GM18517 (cell line): ENCODE data around the gene NPY2R.

ENCODE experiments used
- ATAC-seq: cut with Tn5 transposase; IDR thresholded peaks from one replicate; pipeline ENCODE4 v1.9.1; 2021; ENCODE audit warnings: mild to moderate bottlenecking, moderate library complexity; ENCODE audit not compliant: unreplicated experiment

Gene NPY2R, protein sequence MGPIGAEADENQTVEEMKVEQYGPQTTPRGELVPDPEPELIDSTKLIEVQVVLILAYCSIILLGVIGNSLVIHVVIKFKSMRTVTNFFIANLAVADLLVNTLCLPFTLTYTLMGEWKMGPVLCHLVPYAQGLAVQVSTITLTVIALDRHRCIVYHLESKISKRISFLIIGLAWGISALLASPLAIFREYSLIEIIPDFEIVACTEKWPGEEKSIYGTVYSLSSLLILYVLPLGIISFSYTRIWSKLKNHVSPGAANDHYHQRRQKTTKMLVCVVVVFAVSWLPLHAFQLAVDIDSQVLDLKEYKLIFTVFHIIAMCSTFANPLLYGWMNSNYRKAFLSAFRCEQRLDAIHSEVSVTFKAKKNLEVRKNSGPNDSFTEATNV

DNA sequence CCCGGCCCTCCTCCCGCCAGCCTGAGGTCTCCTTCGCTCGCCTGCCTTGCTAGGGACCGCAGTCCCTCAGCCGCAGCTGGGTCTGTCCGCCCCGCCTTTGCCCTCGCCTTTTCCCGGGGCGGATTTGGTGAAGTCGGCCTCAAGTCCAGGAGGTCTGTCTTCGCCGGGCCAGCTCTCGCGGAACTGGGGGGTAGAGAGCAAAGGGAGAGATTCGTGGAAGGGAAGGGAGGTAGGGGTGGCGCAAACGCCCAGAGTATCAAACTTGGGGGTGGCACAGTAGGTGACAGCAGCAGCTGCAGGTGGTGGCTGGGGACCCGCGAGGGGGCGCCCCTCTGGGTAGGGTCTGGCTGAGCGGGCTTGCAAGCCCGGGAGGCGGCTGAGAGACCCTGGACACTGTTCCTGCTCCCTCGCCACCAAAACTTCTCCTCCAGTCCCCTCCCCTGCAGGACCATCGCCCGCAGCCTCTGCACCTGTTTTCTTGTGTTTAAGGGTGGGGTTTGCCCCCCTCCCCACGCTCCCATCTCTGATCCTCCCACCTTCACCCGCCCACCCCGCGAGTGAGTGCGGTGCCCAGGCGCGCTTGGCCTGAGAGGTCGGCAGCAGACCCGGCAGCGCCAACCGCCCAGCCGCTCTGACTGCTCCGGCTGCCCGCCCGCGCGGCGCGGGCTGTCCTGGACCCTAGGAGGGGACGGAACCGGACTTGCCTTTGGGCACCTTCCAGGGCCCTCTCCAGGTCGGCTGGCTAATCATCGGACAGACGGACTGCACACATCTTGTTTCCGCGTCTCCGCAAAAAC is at the start of gene NPY2R:
Gene NPY2R, plus strand, starts transcription at position 379 of the 797 bp plus-strand sequence. CDS start 5,304 bp downstream, outside the sequence.
- ATAC-seq, result no peak

DNA sequence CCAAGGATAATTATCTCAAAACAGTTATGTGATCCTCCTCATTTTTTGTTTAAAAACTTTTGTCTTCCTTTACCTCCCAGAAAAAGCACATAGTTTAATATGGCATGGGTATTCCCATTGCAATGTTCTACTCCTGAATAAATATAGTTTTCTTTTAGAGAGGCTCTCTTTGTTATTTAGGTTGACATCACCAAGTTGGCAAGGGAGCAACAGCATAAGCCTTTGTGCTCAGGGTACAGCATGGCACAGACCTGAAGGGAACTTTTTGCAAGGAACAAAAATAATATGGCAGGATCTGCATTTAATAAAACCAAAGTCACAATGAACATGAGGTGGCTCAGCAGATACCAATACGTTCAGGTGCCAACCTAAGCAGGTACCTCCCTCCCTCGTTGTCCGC is 47.1 kb upstream of the NPY2R start:
- ATAC-seq, result no peak

DNA sequence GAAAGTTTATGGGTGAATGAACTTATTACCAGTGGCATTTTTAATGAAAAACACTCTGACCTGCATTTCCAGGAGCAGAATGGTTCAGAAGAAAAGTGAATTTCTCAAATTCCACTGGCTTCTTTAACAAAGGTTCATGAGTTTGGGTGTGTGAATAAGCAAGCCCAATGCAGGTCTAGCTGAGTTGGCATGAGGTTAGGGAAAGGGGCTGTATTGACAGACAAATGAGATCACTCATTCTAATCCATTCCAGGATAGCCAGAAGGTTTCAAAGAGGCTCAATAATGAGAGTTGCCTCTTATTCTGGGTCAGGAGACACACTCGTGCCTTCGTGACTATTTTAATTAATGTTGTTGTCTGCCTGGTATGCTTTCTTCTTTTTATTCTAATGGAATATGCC is 43.7 kb upstream of the NPY2R start:
- ATAC-seq, result no peak

DNA sequence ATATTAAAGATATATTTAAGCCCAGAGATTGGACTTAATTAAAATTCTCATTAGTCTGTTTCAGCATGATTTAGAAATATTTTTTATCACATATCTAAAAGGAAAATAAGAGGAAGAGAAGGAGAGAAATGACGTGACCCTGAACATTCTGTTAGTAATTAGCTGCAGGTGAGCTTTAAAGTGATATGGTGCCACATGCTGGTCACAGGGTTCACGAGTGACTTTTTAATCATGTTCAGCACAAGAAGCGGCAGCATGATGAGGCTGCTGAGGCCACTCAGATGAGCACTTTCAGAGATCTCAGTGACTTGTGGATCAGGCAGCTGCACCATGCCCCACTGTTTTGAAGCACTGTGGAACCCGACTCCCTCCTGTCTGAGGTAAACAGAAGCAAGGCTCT is 37.9 kb upstream of the NPY2R start:
- no peak for ATAC-seq

DNA sequence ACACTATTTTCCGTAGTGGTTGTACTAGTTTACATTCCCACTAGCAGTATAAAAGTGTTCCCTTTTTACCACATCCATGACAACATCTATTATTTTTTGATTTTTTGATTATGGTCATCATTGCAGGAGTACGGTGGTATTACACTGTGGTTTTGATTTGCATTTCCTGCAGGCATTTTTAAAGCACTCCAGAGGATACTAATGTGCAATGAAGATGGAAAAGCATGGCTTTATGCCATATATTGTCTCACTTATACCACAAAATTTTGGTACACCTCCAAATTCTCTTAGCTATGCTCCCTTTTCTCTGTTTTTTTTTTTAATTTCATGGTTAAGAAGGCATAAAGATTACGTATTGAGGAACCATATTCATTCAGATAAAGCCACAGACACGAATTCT is 35.1 kb upstream of the NPY2R start:
- no peak for ATAC-seq

DNA sequence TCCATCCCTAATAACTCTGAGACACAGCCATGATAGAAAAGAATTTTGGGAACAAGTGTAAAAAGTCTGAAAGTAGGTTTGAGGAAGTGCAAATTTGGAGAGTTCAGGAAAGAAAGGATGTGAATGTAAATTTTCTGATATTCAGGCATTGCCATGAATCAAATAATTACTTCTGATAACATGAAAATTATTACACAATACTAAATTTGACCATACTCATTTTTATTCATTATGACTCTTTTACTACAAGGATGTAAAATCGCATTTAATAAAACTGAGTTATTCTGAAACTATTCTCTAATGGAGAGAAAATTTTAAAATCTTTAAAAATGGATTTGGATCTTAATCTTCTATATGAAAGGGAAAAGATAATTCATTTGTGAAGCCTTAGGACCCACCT is 33.8 kb upstream of the NPY2R start:
- no peak for ATAC-seq

DNA sequence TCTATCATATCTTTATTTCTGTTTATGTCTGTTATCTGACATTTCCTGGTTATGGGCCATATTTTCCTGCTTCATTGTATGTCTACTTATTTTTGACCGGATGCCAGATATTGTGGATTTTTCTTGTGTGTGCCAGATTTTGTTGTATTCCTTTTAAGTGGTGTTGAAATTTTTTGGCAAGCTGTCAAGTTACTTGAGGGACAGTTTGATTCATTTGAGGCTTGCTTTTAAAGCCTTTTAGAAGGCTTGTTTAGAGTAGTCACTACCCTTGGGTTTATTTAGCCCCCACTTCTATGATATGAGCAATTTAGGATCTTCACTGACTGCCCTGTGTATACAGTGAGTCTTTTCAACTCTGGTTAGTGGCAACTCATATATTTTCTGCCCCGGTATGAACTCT is 29.2 kb upstream of the NPY2R start:
- ATAC-seq, result no peak

DNA sequence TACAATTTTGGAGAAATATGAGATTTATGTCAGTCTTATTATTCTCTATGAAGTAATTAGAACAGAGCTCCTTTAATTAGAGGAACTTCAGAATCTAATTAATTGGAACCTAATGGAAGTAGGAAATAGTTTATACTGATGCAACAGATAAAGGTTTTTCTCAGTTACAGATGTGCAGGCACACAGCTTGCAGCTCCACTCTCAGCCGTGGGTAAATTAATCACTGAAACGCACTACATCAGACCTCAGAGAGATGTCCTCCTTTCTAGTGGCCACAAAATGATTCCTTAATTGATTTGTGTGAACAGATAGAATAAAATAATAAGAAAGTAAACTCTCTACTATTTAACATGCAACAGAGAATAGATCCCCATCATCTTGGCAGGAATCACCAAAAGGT is 21.5 kb upstream of the NPY2R start:
- no peak for ATAC-seq

DNA sequence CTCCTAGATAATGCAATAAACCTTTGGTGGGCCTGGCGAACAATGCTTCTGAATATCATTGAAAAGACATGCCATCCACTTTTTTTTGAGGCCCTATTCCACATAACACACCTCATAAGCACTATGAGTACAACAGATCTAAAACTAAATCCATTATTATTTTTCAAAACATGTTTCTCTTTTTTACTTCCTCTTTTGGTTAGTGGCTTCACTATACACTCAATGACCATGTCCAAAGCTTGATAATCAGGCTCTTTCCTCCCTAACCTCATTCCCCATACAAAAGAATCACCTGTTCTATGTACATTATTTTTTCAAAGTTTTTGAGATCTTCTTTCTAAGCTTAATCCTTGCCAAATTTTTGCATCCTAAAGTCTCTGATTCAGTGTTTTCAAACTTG is 20.4 kb upstream of the NPY2R start:
- ATAC-seq, result no peak

DNA sequence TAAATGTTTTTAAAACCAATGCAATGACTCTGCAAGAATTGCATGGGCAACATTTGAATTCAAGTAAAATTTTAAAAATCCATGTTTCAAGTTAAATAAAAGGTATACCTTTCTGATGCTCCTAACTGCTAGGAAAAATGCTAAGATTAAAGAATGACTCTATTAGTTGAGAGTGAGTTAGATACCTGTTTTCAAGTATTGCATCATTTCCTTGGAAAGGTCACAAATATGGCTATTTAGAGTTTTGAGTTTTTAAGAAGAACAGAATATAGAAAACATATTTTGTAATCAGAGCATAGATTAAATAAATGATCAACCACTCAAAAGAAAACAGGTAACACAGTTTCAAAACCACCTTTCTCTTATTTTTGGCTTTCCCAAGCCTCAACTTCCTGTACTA is 18.3 kb upstream of the NPY2R start:
- ATAC-seq, result no peak

DNA sequence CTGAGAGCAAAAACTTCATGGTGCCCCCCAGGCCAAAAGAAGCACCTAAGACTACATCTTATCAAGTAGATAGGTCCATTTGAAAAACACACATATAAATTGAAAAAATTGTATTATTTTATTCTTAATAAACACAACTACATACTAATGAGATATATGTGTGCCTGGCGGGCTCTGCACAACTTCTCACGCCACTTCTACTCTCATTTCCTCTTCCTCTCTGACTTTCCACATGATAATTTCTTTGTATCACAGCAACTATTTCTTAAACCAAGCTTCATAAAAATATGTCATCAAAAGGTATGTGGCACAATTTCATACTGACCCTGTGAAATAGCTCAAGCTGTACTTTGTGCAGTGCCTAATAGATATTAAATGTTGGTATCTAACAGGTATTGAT is 10.7 kb upstream of the NPY2R start:
- ATAC-seq, result no peak

DNA sequence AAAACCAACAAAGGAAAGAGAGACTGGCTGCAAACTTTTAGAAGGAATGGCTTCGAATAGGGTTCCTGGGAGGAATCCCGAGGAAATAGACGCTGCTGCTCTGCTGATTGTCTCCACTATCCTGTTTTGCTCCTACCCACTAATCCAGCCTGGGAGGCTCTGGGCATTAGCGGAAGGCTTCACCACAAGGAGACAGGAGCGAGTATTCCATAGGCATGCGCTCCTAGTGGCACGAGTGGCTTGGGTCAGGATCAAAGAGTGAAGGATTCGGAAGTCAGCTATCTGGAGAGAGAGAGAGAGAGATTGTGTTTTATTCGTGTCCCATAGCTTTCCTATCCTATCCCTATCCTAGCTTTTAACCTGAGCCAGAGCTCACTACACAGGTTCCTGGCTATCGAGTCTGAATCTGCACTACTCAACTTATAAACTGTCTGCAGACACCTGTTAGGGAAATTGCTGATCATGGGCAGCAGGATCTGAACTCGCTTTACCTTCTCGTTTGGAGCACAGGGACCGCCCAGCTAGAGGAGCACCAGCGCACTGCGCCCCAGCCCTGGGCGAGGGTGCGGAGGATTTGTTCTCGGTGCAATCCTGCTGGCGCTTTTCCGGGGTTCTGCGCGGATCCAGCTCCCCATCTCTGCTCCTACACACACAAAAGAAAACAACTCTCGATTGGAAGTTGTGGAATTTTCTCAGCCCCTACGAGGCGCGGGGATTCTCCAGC is 740 bp upstream of the NPY2R start:
- ATAC-seq, result no peak

DNA sequence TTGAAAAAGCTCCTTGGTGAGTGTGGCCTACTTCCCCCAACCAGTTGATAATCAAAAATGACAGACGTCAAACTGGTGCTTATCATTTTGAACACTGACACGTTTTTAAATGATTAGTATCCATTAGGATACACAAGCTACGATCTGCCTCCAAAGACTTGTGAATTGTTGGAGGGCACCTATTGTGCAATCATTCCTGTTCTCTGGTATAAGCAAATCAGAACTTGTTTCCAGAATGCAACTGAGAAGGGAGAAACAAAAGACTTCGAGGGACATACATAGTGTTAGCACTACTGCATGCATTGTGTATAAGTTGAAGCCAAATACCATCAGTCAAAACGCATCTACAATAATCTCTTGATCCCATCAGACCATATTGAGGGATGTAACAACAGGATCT is 11.6 kb downstream of the NPY2R start:
- ATAC-seq, result no peak

DNA sequence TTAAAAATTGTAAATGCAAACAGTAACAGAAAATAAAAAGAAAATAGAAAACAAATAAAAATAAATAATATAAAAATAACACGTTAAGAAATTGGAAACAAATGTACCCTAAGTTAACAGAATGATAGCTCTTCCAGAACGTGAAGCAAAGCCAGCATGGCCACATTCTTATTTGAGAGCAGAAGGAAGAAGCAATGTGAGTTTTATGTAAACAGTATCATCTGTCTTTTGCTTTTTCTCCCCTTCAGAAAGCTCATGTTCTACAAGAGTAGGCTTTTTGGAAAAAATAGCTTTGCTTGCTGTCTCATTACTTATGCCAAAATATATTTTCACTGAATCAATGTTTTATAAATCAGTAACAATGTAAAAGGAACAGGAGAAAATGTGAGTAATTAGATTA is 18.7 kb downstream of the NPY2R start:
- ATAC-seq, result no peak

DNA sequence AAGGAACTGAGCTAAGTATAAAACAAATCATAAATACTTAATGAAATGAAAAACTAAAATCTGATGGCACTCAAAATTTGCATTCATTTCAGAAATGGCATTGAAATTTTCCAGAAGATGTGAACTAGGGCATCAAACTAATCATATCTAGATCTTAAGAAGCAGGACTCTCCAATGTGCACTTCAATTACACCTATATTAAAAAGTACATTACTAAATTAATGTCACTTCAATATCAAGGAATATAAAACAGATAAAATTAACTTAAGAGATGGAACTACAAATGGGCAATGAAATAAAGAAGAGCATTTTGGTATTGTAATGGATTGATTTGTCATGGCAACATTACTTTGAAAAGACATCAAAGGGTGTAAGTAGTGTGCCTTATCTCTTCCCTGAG is 20.3 kb downstream of the NPY2R start:
- ATAC-seq, result no peak

DNA sequence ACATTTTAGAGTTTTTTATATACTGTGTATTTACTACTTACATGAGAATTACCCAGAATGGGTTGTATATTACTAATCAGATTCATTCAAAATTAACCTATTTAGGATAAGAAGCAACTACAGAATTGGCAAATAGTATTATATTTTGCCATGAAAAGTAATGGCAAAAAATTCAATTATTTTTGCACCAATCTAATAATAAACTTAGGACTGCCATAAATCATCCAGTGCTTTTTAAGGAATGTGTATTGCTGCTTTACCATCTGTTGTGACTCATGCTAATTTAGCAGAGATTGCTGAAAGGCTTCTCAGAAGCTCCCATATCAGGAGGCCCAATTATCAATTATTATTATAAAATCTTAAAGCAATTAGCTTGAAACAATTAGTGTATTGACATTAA is 24.0 kb downstream of the NPY2R start:
- no peak for ATAC-seq

DNA sequence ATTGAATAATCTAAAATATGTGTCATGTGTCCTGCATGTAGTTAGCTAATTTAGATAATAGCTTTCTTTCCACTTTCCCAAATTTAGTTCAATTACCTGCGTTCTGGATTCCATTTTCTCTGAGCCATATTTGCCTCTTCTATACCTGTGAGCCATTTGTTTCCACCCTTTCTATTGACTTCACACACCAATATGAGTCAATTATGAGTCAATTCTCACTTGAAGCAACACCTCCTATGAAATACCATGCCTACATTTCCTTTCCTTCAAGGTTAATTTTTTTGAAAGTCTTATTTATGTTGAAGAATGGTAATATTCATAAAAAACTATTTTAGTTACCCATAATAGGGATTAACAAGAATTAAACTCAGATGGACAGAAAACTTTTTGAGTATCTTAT is 25.8 kb downstream of the NPY2R start:
- ATAC-seq, result no peak

DNA sequence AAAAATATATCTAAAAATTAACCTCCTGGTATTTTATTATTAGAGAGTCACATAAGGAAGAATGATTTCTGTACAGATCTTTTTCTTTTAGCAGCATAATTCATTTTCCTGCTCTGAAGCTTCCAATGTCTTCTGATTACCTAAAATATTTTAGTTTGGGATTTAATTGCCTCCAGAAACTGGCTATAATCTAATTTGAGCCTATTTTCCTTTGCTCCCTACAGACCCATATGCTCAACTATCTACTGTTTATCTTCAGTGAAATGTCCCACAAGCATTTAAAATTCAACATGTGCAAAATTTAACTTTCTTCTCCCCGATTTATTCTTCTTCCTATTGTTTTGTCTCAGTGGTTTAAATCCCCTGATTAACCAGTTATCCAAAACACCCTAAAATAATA is 29.1 kb downstream of the NPY2R start:
- ATAC-seq, result no peak

DNA sequence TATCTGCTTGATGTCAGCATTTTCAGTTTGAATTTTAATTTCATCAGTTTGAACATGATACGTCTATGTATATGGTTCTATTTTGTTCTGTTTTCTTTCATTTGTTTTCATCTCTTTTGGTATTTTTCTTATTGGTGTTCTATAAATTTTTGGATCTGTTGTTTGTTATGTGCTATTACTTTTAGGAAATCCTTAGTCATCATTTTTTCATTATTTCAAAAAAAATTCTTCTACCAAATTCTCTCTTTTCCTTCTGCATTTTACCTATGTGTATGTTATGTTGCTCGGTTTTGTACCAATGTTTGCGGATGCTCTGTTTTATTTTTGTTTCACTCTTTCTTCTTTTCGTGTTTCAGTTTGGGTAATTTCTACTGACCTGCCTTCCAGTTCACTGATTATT is 32.8 kb downstream of the NPY2R start:
- ATAC-seq, result no peak

DNA sequence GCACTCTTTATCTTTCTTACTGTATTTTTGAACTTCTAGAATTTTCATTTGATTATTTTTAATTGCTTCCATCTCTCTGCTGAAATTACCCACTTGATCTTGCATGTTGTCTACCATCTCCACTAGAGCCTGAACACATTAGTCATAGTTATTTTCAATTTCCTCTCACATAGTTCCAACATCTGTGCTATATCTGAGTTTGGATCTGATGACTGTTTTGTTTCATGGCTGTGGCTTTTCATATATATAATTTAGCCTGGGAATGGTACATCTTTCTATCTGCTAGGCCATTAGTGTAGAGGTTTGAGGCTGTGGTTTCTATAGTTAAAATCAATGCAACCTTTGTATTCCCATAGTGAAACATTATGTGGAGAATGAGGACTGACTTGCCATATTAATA is 33.2 kb downstream of the NPY2R start:
- ATAC-seq, result no peak

DNA sequence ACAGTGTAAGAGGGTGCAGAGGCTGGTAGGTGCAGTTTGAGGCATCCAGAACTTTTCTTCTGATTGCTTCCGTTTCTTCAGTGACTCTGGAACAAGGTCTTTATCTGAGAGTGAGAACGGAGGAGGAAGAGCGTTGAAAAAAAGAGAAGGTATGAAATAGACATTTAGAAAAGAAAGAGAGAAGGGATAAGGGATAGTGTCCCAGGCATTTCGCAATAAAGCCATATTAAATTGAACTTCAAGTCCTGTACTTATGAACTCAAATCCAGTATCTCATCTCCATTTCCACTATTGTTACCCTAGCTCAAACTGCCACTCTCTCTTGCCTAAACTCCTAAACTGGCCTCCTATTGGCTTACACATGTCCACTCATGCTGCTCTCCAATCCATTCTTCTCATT is 36.7 kb downstream of the NPY2R start:
- ATAC-seq, result no peak
